ENCODE results near the gene MIPOL1.

MIPOL1 gene

DNA sequence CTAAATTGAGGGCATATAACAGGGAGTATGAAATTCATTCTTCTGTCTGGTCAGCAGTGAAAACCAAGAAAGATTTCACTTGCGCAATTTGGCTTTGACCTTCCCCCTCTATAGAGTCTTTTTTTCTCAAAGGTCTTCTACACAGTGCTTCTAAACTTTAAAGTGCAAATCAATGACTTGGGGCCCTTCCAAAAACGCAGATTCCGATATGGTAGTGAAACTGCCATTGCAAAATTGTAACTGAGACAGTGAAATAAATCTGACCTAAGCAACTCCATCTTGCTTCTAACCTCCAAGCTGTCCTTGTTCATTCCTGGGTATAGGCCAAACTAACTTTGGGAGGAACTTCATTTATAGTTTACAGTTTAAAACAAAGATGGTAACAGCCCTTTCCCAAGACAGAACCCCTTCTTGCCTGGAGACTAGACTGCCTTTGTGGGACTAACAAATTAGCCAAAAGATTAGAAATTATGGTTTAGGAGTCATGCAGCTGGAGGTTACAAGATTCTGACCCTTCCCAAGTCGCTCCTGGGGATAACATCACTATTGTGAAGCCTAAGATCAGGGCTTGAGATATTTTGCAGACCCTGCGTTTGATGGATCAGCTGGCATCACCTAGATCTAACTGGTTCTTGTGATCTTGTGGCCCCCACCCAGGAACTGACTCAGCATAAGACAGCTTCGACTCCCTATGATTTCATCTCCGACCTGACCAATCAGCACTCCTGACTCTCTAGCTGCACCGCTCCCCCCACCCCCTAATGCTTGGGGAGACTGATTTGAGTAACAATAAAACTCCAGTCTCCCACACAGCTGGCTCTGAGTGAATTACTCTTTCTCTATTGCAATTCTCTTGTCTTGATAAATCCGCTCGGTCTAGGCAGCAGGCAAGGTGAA is 30.3 kb upstream of the MIPOL1 start:
- no peak for TF ChIP-seq CTCF (IDR thresholded peaks at IDR 0.05; ENCODE audit: extremely low read depth, insufficient read depth, missing control alignments)
- DNase-seq (ENCODE audit: low spot score), result no peak
- in situ Hi-C loops (cut with MboI; ENCODE audit: low pct_unique_long_range_greater_than_20kb, low sequenced_read_pairs, unreplicated experiment), result no loop called here

DNA sequence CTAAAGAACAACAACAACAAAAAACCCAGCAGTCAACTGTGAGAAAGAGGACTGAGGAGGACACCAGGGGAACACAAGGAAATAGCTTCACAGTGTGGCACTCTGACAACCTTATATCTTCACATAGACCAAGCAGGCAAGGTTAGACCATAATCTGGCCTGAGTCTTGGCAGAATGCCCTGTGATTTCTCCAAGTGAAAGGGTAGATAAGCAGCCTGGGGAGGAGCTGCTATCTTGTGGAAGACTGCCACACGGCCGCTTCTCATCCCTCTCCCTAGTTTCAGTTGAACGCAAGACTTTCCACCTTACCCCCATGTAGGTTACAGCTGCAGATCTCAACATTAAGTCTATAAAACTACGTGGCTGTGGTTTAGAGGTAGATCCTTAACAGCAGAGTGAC is 29.0 kb upstream of the MIPOL1 start:
- in situ Hi-C loops (cut with MboI; ENCODE audit: low pct_unique_long_range_greater_than_20kb, low sequenced_read_pairs, unreplicated experiment), result no loop called here
- no peak for TF ChIP-seq CTCF (IDR thresholded peaks at IDR 0.05; ENCODE audit: extremely low read depth, insufficient read depth, missing control alignments)
- DNase-seq (ENCODE audit: low spot score), result no peak

DNA sequence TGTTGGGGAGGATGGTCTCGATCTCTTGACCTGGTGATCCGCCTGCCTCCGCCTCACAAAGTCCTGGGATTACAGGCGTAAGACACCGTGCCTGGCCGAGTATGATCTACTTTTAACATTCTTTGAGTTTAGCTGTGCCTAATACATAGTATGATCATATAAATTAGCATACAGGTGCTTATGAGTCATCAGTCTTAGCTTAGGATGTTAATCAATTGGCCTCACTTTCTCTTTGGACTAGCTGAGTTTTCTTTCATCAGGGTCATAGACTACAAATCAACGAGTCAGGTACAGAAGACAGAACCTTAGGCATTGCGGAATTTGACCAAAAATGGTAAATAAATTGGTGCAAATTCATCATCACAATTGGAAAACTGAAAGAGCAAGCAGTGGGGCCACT is 27.5 kb upstream of the MIPOL1 start:
- in situ Hi-C loops (cut with MboI; ENCODE audit: low pct_unique_long_range_greater_than_20kb, low sequenced_read_pairs, unreplicated experiment), result no loop called here
- DNase-seq (ENCODE audit: low spot score), result no peak
- no peak for TF ChIP-seq CTCF (IDR thresholded peaks at IDR 0.05; ENCODE audit: extremely low read depth, insufficient read depth, missing control alignments)

- in situ Hi-C loops (cut with MboI; ENCODE audit: low pct_unique_long_range_greater_than_20kb, low sequenced_read_pairs, unreplicated experiment), result no loop called here
- no peak for TF ChIP-seq CTCF (IDR thresholded peaks at IDR 0.05; ENCODE audit: extremely low read depth, insufficient read depth, missing control alignments)
- DNase-seq (ENCODE audit: low spot score), result no peak
These were observed 26.7 kb upstream of the MIPOL1 start for GRCh38 chr14:37170993-37171392.

DNA sequence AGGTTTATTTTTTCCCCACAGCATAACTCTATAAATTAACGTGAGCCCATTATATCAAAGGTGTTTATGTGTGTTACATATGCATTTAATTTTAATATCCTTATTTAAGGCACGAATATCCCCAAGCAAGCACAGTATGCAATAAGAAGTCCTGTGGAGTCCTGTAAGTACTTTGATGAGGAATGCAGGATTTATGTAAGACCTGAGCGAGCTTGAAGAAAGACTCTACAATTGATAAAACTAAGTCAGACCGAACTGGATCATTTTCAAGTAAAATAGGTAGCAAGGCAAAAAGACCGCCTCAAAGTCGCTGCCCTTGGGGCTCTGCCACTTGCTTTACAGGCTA is 26.1 kb upstream of the MIPOL1 start:
- no peak for TF ChIP-seq CTCF (IDR thresholded peaks at IDR 0.05; ENCODE audit: extremely low read depth, insufficient read depth, missing control alignments)
- in situ Hi-C loops (cut with MboI; ENCODE audit: low pct_unique_long_range_greater_than_20kb, low sequenced_read_pairs, unreplicated experiment), result no loop called here
- DNase-seq (ENCODE audit: low spot score), result no peak

DNA sequence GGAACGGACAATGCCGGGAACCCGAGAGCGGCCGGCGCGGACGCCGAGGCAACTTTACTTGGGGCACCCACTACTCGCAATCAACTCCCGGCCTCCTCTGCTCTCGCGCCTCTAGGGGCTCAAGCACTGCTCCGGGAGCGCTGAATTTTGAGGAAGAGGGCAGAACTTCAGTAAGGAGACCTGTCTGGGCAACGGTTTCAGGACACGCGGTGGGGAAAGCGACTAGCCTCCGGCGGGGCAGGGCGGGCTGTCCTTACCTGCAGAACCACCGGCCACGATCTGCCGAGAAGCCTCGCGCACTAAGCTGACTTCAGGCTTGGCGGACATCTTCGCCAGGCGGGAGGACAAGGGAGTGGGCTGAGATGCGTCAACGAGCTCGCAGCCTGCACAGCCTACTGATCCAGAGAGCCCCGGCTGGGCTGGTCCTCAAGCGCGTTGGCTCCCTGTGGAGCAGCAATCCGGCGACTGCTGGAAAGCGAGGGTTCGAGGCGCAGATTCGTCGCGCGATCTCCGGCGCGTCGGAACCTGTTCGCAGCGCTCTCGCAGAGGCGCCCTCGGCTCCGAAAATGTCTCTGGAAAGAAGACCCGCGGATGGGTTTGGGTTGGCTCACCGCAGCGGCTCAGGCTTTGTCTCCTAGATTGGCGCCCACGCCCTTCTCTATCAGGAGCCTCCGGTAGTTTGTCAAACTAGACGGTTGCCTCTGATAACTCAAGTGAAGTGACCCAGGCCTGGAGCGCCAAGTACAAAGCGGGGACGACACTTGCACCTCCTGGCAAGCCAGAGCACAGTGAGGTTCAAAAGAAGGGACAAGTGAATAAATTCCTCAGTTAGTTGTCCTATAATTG is 25.5 kb upstream of the MIPOL1 start, which contains the start of gene SLC25A21:
SLC25A21 (minus strand) TSS at position 583 of the 846 bp plus-strand sequence.
- DNase-seq (ENCODE audit: low spot score), result no peak
- in situ Hi-C loops (cut with MboI; ENCODE audit: low pct_unique_long_range_greater_than_20kb, low sequenced_read_pairs, unreplicated experiment), result no loop called here
- TF ChIP-seq CTCF (IDR thresholded peaks at IDR 0.05; ENCODE audit: extremely low read depth, insufficient read depth, missing control alignments), result no peak

Measured in GM13977 (cell line).